ENCODE measurements around the gene RBBP6.
"Not testable (repeated sequence)": the region's sequence is repeated elsewhere in the genome, so short reads cannot be mapped to it uniquely, and the experiment has no call there.

Gene RBBP6

DNA sequence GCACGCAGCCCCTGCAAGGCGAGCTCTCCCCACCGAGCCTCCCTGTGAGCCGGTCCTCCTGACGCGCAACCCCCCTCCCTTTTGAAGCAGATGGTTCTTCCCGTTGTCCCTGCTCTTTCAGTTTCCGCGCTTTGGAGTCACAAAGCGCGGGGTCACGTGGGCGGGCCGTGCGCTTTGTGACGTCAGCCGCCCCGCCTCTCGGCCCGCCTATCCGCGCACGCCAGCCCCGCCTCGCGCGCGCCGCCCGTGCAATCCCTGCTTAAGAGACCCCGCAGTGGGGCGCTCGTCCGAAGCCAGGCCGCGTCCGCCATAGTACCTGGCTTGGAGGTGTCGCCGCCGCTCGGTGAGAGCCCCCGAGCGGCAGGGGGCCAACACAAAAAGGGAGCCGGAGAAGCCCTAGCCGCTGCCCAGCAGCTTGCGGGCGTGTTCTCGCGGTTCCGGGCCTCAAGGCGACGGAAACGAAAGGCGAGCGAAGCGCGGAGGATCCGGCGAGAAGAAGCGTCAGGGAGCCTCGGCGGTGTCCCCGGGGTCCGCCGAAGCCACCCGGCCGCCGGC lies at the start of gene RBBP6:
Gene RBBP6 (plus strand): TSS at position 272 of the 555 bp plus-strand sequence. CDS start 1,061 bp downstream, outside the sequence.
- DNase-seq (ENCODE audit: low read depth), result peak; percentile 91

DNA sequence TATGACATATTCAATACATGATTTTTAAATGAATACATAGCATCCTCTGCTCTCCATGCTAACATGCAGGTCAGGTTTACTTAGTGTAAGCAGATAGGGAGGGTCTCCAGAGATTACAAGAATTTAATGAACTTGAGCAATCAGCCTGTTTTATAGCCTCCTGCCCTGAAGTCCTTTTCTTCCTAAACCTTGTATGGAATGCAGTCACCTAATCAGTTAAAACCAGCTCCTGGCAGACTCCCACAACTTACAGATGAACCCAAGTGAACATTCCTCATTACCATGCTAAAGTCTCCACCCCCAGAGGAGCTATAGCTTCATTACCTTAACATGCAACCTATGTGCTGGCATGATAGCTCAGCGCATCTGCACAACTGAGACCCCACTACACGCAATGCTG lies 48.5 kb upstream of the RBBP6 start:
- no peak for DNase-seq (ENCODE audit: low read depth)

GRCh38 chr16:24491731-24492130 lies 47.6 kb upstream of the RBBP6 start:
- DNase-seq (ENCODE audit: low read depth), result no peak

- no peak for DNase-seq (ENCODE audit: low read depth)
These were observed 45.5 kb upstream of the RBBP6 start for GRCh38 chr16:24493821-24494220.

- DNase-seq (ENCODE audit: low read depth), result not testable (repeated sequence)
These were observed 44.2 kb upstream of the RBBP6 start for GRCh38 chr16:24495207-24495606.

DNA sequence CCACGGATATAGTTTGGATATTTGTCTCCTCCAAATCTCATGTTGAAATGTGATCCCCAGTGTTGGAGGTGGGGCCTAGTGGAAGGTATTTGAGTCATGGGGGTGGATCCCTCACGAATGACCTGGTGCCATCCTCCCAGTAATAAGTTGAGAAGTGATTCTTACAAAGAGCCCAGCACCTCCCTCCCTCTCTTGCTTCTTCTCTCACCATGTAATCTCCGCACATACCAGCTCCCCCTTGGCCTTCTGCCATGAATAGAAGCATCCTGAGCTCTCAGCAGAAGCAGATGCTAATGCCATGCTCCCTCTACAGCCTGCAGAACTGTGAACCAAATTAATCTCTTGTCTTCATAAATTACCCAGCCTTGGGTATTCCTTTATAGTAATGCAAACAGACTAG lies 41.9 kb upstream of the RBBP6 start:
- DNase-seq (ENCODE audit: low read depth), result no peak

GRCh38 chr16:24499193-24499814 lies 40.1 kb upstream of the RBBP6 start:
- DNase-seq (ENCODE audit: low read depth), result no peak

DNA sequence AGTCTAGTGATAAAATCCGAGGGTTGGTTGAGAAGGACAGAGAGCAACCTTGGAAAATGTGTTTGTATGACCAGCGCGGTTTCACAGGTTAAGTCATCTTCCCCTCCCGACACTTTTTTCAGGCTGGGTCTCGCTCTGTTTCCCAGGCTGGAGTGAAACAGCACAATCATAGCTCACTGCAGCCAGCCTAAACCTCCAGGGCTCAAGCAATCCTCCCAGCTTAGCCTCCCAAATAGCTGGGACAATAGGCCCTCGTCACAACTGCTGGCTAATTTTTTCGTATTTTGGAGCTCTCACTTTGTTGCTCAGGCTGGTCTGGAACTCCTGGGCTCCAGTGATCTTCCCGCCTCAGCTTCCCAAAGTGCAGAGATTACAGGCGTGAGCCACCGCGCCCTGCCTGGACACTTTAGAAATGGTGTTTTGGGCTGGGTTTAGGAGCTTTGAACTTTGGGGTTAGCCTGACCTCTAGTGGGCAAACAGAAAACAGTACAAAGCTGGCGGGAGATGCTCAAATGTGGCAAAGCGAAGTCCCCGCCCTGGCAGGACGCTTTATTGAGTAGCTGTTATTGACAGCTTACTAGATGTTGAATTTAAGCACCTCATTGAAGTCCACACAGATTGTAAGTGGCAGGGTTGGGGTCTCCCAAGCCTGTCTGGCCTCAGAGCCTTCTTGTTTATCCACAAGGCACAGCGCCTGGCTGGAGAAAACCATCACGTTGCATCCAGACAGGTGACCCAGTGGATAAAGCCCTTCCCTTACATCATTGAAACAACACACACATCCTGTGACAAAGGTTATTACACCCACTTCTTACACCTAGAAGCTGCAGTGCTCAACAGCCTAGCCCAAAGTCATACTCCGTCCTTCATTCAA lies 34.7 kb upstream of the RBBP6 start:
- peak; percentile 14 for DNase-seq (ENCODE audit: low read depth)

- DNase-seq (ENCODE audit: low read depth), result no peak
These were observed 33.4 kb upstream of the RBBP6 start for GRCh38 chr16:24505959-24506358.

- no peak for DNase-seq (ENCODE audit: low read depth)
These were observed 31.3 kb upstream of the RBBP6 start for GRCh38 chr16:24507959-24508480.

- no peak for DNase-seq (ENCODE audit: low read depth)
These were observed 30.8 kb upstream of the RBBP6 start for GRCh38 chr16:24508614-24509013.

GRCh38 chr16:24509536-24509935 lies 29.8 kb upstream of the RBBP6 start:
- DNase-seq (ENCODE audit: low read depth), result no peak

DNA sequence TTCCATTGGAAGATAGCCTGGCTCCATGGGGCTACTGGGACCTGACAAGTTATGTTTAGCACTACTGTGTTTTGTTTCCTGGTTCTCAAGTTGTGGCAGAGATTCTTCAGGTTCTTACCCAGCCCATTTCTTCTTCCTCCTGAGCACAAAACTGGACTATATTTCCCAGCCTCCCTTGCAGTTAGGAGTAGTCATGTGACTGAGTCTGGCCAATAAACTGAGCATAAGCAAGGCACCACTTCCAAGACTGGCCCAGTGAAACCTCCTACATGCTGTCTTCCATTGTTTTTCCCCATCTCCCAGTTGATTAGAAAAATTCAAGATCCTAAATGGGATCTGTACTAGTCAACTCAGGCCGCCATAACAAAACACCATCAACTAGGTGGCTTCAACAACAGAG lies 28.2 kb upstream of the RBBP6 start:
- no peak for DNase-seq (ENCODE audit: low read depth)

DNA sequence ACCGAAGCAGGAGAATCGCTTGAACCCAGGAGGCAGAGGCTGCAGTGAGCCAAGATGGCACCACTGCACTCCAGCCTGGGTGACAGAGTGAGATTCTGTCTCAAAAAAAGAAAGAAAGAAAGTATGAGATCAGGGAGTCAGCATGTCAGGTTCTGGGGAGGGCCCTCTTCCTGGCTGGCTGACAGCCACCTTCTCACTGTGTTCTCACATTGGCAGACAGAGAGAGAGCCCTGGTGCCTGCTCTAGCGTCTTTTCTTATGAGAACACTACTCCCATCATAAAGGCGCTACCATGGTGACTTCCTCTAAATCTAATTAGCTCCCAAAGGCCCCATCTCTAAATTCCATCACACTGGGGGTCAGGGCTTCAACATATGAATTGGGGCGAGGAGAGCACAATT lies 27.6 kb upstream of the RBBP6 start:
- no peak for DNase-seq (ENCODE audit: low read depth)

- no peak for DNase-seq (ENCODE audit: low read depth)
These were observed 25.3 kb upstream of the RBBP6 start for GRCh38 chr16:24514096-24514495.

GRCh38 chr16:24515186-24515585 lies 24.2 kb upstream of the RBBP6 start:
- DNase-seq (ENCODE audit: low read depth), result no peak

GRCh38 chr16:24516900-24517669 lies 22.3 kb upstream of the RBBP6 start:
- peak; percentile 26 for DNase-seq (ENCODE audit: low read depth)

DNA sequence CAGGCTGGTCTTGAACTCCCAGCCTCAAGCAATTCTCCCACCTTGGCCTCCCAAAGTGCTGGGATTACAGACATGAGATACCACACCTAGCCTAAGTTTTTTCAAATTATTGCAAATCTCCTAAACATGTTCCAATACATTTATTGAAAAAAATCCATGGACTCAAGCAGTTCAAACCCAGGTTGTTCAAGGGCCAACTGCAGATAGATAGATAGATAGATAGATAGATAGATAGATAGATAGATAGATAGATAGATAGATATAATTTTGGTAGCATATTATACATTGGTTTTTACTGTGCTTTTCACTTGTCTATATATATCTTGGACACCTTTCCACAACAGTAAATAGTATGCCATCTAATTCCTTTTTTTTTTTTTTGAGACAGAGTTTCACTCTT lies 20.9 kb upstream of the RBBP6 start:
- no peak for DNase-seq (ENCODE audit: low read depth)

DNA sequence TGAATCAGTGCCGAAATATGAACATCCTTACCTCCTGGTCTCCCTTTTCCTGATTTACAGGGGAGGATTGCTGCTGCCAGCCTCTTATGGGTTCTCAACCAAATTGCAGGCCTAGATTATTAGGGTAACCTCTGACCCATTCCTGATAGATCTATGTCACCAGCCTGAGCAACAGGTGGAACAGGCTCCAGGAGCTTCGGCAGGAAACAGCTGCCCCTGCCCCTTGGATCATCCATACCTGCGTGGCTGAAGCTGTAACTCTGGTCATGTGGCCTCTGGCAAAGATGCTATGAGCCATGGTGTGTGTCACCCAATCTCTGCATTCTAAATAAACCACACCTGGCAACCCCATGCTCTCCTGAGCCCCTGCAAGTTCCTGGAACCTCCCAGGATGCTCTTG lies 18.4 kb upstream of the RBBP6 start:
- no peak for DNase-seq (ENCODE audit: low read depth)

DNA sequence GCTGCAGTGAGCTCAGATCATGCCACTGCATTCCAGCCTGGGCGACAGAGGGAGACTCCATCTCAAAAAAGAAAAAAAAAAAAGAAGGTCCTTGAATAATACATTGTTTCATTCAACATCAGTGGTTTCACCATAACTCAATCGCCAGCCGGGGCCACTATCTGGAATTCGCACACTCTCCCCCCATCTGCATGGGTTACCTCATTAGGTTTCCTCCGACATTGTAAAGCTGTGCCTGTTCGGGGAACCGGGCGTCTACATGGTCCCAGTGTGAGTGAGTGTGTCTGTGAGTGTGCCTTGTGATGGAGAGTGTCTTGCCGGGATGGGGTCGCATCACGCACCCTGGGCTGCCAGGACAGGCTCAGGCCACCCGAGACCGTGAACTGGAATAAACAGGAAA lies 16.6 kb upstream of the RBBP6 start:
- DNase-seq (ENCODE audit: low read depth), result no peak

GRCh38 chr16:24523569-24523968 lies 15.8 kb upstream of the RBBP6 start:
- no peak for DNase-seq (ENCODE audit: low read depth)

Measured in stimulated activated CD8-positive, alpha-beta memory T cell treated with anti-CD3 and anti-CD28 coated beads, Interleukin-12 subunit alpha, Interleukin-12 subunit beta, amount 100 ng/mL, for 4 hours (primary cell).